Skin of body (tissue), 2 donors: ENCODE measurements around the gene PRKN. TPM values are rescaled to one million over a fixed set of nuclear protein-coding genes. Genes with fewer than 3 reads are reported as not detected.
A peak's percentile ranks its signal among the peaks of the same experiment; 100 is the strongest.

Experiments
- DNase-seq: peaks from one replicate; lab custom pipeline; 2025; lab: John Stamatoyannopoulos, UW
- total RNA-seq: library from RNA; depleted of rRNA; stranded (reverse); fragments of >200 nt; gene quantifications from one replicate; pipeline ENCODE4 v1.2.3, GENCODE V29; 2014

The PRKN gene
- total RNA-seq, 1 donor from 2014 or later, result 5.2 TPM

- DNase-seq, result no peak
These were observed 16.2 kb downstream of the PRKN start for GRCh38 chr6:162711376-162711775.

- no peak for DNase-seq
These were observed 16.6 kb downstream of the PRKN start for GRCh38 chr6:162710936-162711335.

GRCh38 chr6:162710419-162710818, 17.1 kb downstream of the PRKN start:
- no peak for DNase-seq

GRCh38 chr6:162709431-162709830, 18.1 kb downstream of the PRKN start:
- no peak for DNase-seq

- DNase-seq, result no peak
These were observed 18.6 kb downstream of the PRKN start for GRCh38 chr6:162708971-162709370.

GRCh38 chr6:162706232-162706631, 21.3 kb downstream of the PRKN start:
- peak; percentile 73 for DNase-seq

GRCh38 chr6:162705736-162706135, 21.8 kb downstream of the PRKN start:
- DNase-seq, result no peak

GRCh38 chr6:162704001-162704400, 23.6 kb downstream of the PRKN start:
- DNase-seq, result no peak

- DNase-seq, result no peak
These were observed 25.1 kb downstream of the PRKN start for GRCh38 chr6:162702446-162702845.

- DNase-seq, result no peak
These were observed 26.0 kb downstream of the PRKN start for GRCh38 chr6:162701551-162701950.

GRCh38 chr6:162700966-162701365, 26.6 kb downstream of the PRKN start:
- DNase-seq, result no peak

- no peak for DNase-seq
These were observed 27.6 kb downstream of the PRKN start for GRCh38 chr6:162699961-162700360.

GRCh38 chr6:162698440-162698839, 29.1 kb downstream of the PRKN start:
- no peak for DNase-seq

- DNase-seq, result no peak
These were observed 29.6 kb downstream of the PRKN start for GRCh38 chr6:162697872-162698403.

GRCh38 chr6:162690158-162690557, 37.4 kb downstream of the PRKN start:
- no peak for DNase-seq

- no peak for DNase-seq
These were observed 38.7 kb downstream of the PRKN start for GRCh38 chr6:162688751-162689345.

- no peak for DNase-seq
These were observed 42.0 kb downstream of the PRKN start for GRCh38 chr6:162685586-162685985.

- DNase-seq, result peak; percentile 14
These were observed 42.6 kb downstream of the PRKN start for GRCh38 chr6:162684961-162685360.

- DNase-seq, result no peak
These were observed 43.5 kb downstream of the PRKN start for GRCh38 chr6:162684052-162684451.

- DNase-seq, result no peak
These were observed 44.4 kb downstream of the PRKN start for GRCh38 chr6:162683135-162683534.

- DNase-seq, result no peak
These were observed 46.1 kb downstream of the PRKN start for GRCh38 chr6:162681447-162681846.

- DNase-seq, result no peak
These were observed 46.7 kb downstream of the PRKN start for GRCh38 chr6:162680871-162681270.

- DNase-seq, result no peak
These were observed 47.2 kb downstream of the PRKN start for GRCh38 chr6:162680367-162680766.

- DNase-seq, result no peak
These were observed 47.9 kb downstream of the PRKN start for GRCh38 chr6:162679681-162680080.
